AG04449 (cell line): ENCODE measurements around the gene CD46.

Experiments
- CTCF ChIA-PET: fragments of 350-600 bp; formaldehyde crosslinking; extraction: SDS; loops from one replicate; lab custom pipeline; 2021; ENCODE audit warnings: antibody characterized with exemption; lab: Yijun Ruan, JAX
- POLR2A ChIA-PET: fragments of 400-600, 350-600 bp; formaldehyde crosslinking; extraction: SDS; loops from one replicate; lab custom pipeline; 2020; ENCODE audit warnings: antibody characterized with exemption, inconsistent platforms; lab: Yijun Ruan, JAX
- DNase-seq: peaks from one replicate; pipeline ENCODE4 v3.0.0-alpha.2; 2010; ENCODE audit warnings: low read depth, low spot score
- H3K4me3 ChIP-seq: 2 replicates; pipeline ENCODE4 v1.5.1; 2011; ENCODE audit warnings: low read depth, mild to moderate bottlenecking, control low read depth, low read length
- CTCF ChIP-seq: IDR thresholded peaks from one replicate; pipeline ENCODE4 v1.5.1; 2011; ENCODE audit warnings: mild to moderate bottlenecking, moderate library complexity, low read length, control low read depth, inconsistent platforms; ENCODE audit not compliant: insufficient read depth; ENCODE audit errors: missing control alignments

Gene CD46

DNA sequence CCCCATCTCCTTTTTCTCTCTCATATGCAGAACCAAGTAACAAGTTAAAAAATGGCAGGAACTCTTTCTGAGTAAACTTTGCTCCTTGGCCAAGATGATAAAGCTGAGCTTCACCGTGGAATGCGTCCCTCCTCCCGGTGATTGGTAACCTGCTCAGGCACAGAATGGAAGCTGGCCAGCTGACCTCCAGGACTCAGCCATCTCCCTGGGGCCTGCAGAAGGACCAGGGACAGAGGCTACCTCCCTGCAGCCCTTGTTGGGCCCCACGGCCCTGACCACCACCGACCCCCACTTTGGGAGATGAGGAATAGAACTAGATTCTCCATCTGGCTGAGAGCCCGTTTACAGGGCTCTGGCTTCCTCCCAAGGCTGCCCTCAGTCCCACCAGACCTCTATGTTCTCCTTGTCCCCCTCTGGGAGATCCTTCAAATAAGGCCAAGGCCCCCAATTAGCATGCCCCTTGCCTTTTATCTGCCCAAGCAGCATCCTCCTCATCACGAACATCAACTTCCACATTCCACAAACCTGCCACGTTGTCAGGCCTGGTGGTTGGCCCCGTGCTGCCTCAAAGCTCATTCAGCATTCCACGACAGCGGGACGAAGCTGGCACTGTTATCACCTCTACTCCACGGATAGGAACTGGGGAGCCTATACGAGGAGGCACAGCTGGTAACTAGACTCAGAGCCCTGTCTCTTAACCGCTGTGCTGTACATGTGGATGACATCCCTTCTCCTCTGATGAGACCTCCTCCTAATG, 84.9 kb downstream of the CD46 start:
- TF ChIP-seq CTCF, result no peak
- H3K4me3 ChIP-seq, result no peak overlapping the region
- no peak for DNase-seq
- ChIA-PET POLR2A (no interaction called here), CTCF (interaction anchor here (1.8 to 26.9 kb wide), 3 partner anchors 9 to 26 kb away, joined by 7 to 547 read pairs (median 11); no protein-coding TSS in a partner anchor)

- TF ChIP-seq CTCF, result no peak
- POLR2A ChIA-PET, result no interaction called here
- no peak for DNase-seq
- CTCF ChIA-PET, result interaction anchor here (6.4 to 26.9 kb wide), 2 partner anchors 9 to 25 kb away, joined by 78 to 547 read pairs; no protein-coding TSS in a partner anchor
- H3K4me3 ChIP-seq, result no peak overlapping the region
These were observed 85.8 kb downstream of the CD46 start for GRCh38 chr1:207837673-207838072.

- no peak for TF ChIP-seq CTCF
- POLR2A ChIA-PET, result no interaction called here
- no peak overlapping the region for H3K4me3 ChIP-seq
- no peak for DNase-seq
- CTCF ChIA-PET, result interaction anchor here (6.4 to 26.9 kb wide), 2 partner anchors 10 to 24 kb away, joined by 78 to 547 read pairs; no protein-coding TSS in a partner anchor
These were observed 86.6 kb downstream of the CD46 start for GRCh38 chr1:207838156-207839082.

DNA sequence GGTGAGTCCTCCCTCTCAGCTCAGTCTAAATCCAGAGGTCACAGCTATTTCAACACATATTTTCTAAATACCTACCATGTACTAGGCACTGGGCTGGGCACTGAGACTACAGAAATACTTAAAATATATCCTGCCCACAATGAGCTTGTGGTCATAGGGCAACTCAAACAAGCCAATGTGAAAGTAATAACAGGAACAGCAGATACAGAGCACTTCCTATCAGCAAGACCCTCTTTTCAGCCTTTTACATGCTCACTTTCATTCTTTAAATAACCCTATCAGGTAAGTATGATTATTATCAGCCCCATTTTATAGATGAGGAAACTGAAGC, 87.2 kb downstream of the CD46 start:
- no peak for TF ChIP-seq CTCF
- DNase-seq, result no peak
- ChIA-PET CTCF (interaction anchor here (6.4 to 26.9 kb wide), 2 partner anchors 11 to 24 kb away, joined by 78 to 547 read pairs; no protein-coding TSS in a partner anchor), POLR2A (no interaction called here)
- no peak overlapping the region for H3K4me3 ChIP-seq

GRCh38 chr1:207840380-207840779, 88.5 kb downstream of the CD46 start:
- CTCF ChIA-PET, result interaction anchor here (0.8 to 26.9 kb wide), 5 partner anchors 12 to 123 kb away, joined by 3 to 547 read pairs (median 8); no protein-coding TSS in a partner anchor
- H3K4me3 ChIP-seq, result no peak overlapping the region
- POLR2A ChIA-PET, result no interaction called here
- TF ChIP-seq CTCF, result no peak
- no peak for DNase-seq
